ENCODE results near the gene BCAT1. TPM values are rescaled to one million over a fixed set of nuclear protein-coding genes. Genes with fewer than 3 reads are reported as not detected.

The BCAT1 gene
- total and polyA plus RNA-seq, 9 of the 15 experiments (the other 6 are each of a cell fraction or from before 2014, with no cell fraction given): 38.5 to 157 (median 66.8) TPM

- in situ Hi-C loops (cut with MboI): no loop called here
- Histone ChIP-seq H4K20me1 (replicated peaks; ENCODE audit: control insufficient read depth, insufficient read depth, low read length) (no peaks in the 10 kb centered on the region), H3K4me3 (no peak overlapping the region), H3K9ac (ENCODE audit: insufficient read depth in 1 of 2, low read depth in 2 of 2, low read length in 2 of 2) (no peak overlapping the region), H3K27me3 (ENCODE audit: control insufficient read depth in 2 of 2, insufficient read depth in 2 of 2, low read length in 2 of 2) (peaks cover 5% of the 10 kb centered on the region in 2 experiments; a peak in 3 of 5 replicates), H2AFZ (ENCODE audit: low read depth, low read length) (no peak overlapping the region), H3K79me2 (ENCODE audit: control insufficient read depth, insufficient read depth, low read length) (no peaks in the 10 kb centered on the region), H3K9me3 (replicated peaks; ENCODE audit: control insufficient read depth, insufficient read depth, low read depth, low read length) (no peaks in the 10 kb centered on the region), H3K9me1 (ENCODE audit: control insufficient read depth, insufficient read depth, low read length) (no peaks in the 10 kb centered on the region), H3K4me2 (ENCODE audit: insufficient read depth, low read length) (no peak overlapping the region), H3K36me3 (ENCODE audit: control insufficient read depth, insufficient read depth, low read length) (no peaks in the 10 kb centered on the region), H3K27ac (ENCODE audit: extremely low read depth, low read depth, low read length) (no peak overlapping the region), H3K4me1 (replicated peaks in 1 of 2; ENCODE audit: control insufficient read depth in 2 of 2, insufficient read depth in 2 of 2, low read length in 2 of 2) (no peaks in the 10 kb centered on the region)
- CTCF ChIA-PET (ENCODE audit: low intra/inter-chr PET ratio): interaction anchor here (0.7 kb wide), 1 partner anchor 134 kb away, joined by 3 read pairs; no protein-coding TSS in a partner anchor
- FAIRE-seq (no peak), DNase-seq (ENCODE audit: extremely low read depth in 1 of 4, low spot score in 3 of 4) (no peak), ATAC-seq (no peak)
- intact Hi-C loops (cut with micrococcal nuclease): no loop called here
- POLR2A ChIA-PET: interaction anchor here (1.2 kb wide), 1 partner anchor 16 kb away, joined by 3 read pairs; no protein-coding TSS in a partner anchor
- TF ChIP-seq SNAPC5 (CRISPR knock-in tag; IDR thresholded peaks at IDR 0.05) (no peak), TGIF2 (CRISPR knock-in tag; IDR thresholded peaks at IDR 0.05) (no peak), ZNF165 (CRISPR knock-in tag; IDR thresholded peaks at IDR 0.05; ENCODE audit: borderline replicate concordance) (no peak), ETS1 (conservative IDR thresholded peaks at IDR 0.05; ENCODE audit: control insufficient read depth, low read depth, low read length) (no peak), PTTG1 (tag; IDR thresholded peaks at IDR 0.05; ENCODE audit: low read depth) (no peak), GTF2E2 (tag; IDR thresholded peaks at IDR 0.05) (no peak), FOXP4 (CRISPR knock-in tag; IDR thresholded peaks at IDR 0.05; ENCODE audit: borderline replicate concordance) (no peak), BACH1 (tag; IDR thresholded peaks at IDR 0.05) (no peak), PTBP1 (IDR thresholded peaks at IDR 0.05; ENCODE audit: low read depth, low read length) (no peak)
- WGBS (ENCODE audit: insufficient coverage, low coverage, missing lambda C conversion rate): 11% methylated on average over 5 of the region's 5 CpGs
- BruUV-seq (replicated peaks): no TSS peak
Observed at GRCh38 chr12:24996820-24997219, 47.9 kb upstream of the BCAT1 start.
